ENCODE data around the gene ZNF687. TPM values are rescaled to one million over a fixed set of nuclear protein-coding genes. Genes with fewer than 3 reads are reported as not detected.

ZNF687 gene
- total and polyA plus RNA-seq, 2 of the 4 experiments (the other 2 are of a cell fraction): 5.7 to 10.8 TPM

GRCh38 chr1:151277249-151277648 is 4.8 kb upstream of the ZNF687 start:
- Histone ChIP-seq H3K9me1 (ENCODE audit: insufficient read depth, low read length) (0 out of 2 replicates have a peak, but pooled peaks cover 3% of the 10 kb centered on the region), H4K8ac (ENCODE audit: low read depth in 2 of 2, low read length in 2 of 2) (no peak overlapping the region), H2BK15ac (ENCODE audit: low read depth, low read length) (no peak overlapping the region), H3K4me2 (ENCODE audit: low read depth, low read length) (no peak overlapping the region), H3K56ac (ENCODE audit: extremely low read depth, insufficient read depth, low read length) (no peak overlapping the region), H3K14ac (replicated peaks; ENCODE audit: low read depth, low read length) (no peak overlapping the region), H3K9me3 (ENCODE audit: control insufficient read depth, insufficient read depth, low read length) (no peaks in the 10 kb centered on the region), H2AFZ (replicated peaks; ENCODE audit: low read length, poor library complexity) (no peak overlapping the region), H3K27me3 (ENCODE audit: control insufficient read depth, insufficient read depth, low read length) (no peaks in the 10 kb centered on the region), H3K79me1 (ENCODE audit: low read depth in 1 of 2, low read length in 2 of 2) (peaks cover 0 to 4% of the 10 kb centered on the region in 2 experiments; a peak in 1 of 4 replicates), H2AK5ac (ENCODE audit: low read depth, low read length) (no peak overlapping the region), H3K4me1 (ENCODE audit: control insufficient read depth, insufficient read depth, low read length) (no peaks in the 10 kb centered on the region), H4K20me1 (ENCODE audit: insufficient read depth, low read length) (no peaks in the 10 kb centered on the region; the same call in 1 of the 2 replicates), H3K4me3 (ENCODE audit: insufficient read depth, low read depth, low read length) (no peak overlapping the region), H4K91ac (ENCODE audit: insufficient read depth, low read depth, low read length) (no peak overlapping the region), H2AK9ac (replicated peaks; ENCODE audit: low read depth, low read length, poor library complexity) (no peak overlapping the region), H3K4ac (ENCODE audit: low read depth, low read length) (no peak overlapping the region), H2BK120ac (ENCODE audit: low read depth, low read length) (no peak overlapping the region), H3K36me3 (ENCODE audit: control insufficient read depth, insufficient read depth, low read length) (no peaks in the 10 kb centered on the region; the same call in 1 of the 2 replicates), H2BK20ac (ENCODE audit: low read depth, low read length) (no peak overlapping the region), H3K23ac (ENCODE audit: low read depth, low read length) (no peak overlapping the region), H3K18ac (ENCODE audit: low read depth, low read length) (no peak overlapping the region), H3K27ac (ENCODE audit: insufficient read depth, low read length) (no peak overlapping the region), H3K9ac (ENCODE audit: low read depth, low read length) (no peak overlapping the region), H4K5ac (ENCODE audit: low read depth, low read length) (no peak overlapping the region), H2BK5ac (ENCODE audit: low read depth, low read length, poor library complexity, severe bottlenecking) (no peak overlapping the region)
- in situ Hi-C loops (cut with MboI; ENCODE audit: low sequenced_read_pairs): no loop called here
- dilution Hi-C loops (cut with HindIII; ENCODE audit: low sequenced_read_pairs, unreplicated experiment): no loop called here
- ChIA-PET CTCF (no interaction called here), POLR2A (ENCODE audit: unreplicated experiment) (no interaction called here)
- BruUV-seq (replicated peaks): no TSS peak
- TF ChIP-seq POLR2A (IDR thresholded peaks at IDR 0.05; ENCODE audit: low read depth, low read length) (no peak), BHLHE40 (IDR thresholded peaks at IDR 0.05; ENCODE audit: low read depth, low read length) (no peak), RFX5 (IDR thresholded peaks at IDR 0.05; ENCODE audit: low read depth, low read length) (no peak), CHD1 (IDR thresholded peaks at IDR 0.05; ENCODE audit: low read depth, low read length) (no peak), RAD21 (IDR thresholded peaks at IDR 0.05; ENCODE audit: low read length) (no peak), SMC3 (IDR thresholded peaks at IDR 0.05; ENCODE audit: low read depth, low read length) (no peak), MAFK (IDR thresholded peaks at IDR 0.05; ENCODE audit: low read depth, low read length) (no peak), FOS (IDR thresholded peaks at IDR 0.05; ENCODE audit: low read depth, low read length) (no peak), RCOR1 (IDR thresholded peaks at IDR 0.05; ENCODE audit: insufficient replicate concordance, low read length) (no peak), MXI1 (IDR thresholded peaks at IDR 0.05; ENCODE audit: borderline replicate concordance, low read depth, low read length) (no peak), MAZ (IDR thresholded peaks at IDR 0.05; ENCODE audit: borderline replicate concordance, low read depth, low read length) (no peak), NFE2L2 (IDR thresholded peaks at IDR 0.05; ENCODE audit: low read depth, low read length) (no peak), CEBPB (IDR thresholded peaks at IDR 0.05; ENCODE audit: low read depth, low read length) (no peak)
- TF ChIP-seq, protein P1, sequence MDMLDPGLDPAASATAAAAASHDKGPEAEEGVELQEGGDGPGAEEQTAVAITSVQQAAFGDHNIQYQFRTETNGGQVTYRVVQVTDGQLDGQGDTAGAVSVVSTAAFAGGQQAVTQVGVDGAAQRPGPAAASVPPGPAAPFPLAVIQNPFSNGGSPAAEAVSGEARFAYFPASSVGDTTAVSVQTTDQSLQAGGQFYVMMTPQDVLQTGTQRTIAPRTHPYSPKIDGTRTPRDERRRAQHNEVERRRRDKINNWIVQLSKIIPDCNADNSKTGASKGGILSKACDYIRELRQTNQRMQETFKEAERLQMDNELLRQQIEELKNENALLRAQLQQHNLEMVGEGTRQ (IDR thresholded peaks at IDR 0.05; ENCODE audit: low read depth, low read length): no peak
- TF ChIP-seq, protein P2, sequence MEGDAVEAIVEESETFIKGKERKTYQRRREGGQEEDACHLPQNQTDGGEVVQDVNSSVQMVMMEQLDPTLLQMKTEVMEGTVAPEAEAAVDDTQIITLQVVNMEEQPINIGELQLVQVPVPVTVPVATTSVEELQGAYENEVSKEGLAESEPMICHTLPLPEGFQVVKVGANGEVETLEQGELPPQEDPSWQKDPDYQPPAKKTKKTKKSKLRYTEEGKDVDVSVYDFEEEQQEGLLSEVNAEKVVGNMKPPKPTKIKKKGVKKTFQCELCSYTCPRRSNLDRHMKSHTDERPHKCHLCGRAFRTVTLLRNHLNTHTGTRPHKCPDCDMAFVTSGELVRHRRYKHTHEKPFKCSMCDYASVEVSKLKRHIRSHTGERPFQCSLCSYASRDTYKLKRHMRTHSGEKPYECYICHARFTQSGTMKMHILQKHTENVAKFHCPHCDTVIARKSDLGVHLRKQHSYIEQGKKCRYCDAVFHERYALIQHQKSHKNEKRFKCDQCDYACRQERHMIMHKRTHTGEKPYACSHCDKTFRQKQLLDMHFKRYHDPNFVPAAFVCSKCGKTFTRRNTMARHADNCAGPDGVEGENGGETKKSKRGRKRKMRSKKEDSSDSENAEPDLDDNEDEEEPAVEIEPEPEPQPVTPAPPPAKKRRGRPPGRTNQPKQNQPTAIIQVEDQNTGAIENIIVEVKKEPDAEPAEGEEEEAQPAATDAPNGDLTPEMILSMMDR (conservative IDR thresholded peaks at IDR 0.05; ENCODE audit: low read depth, low read length): no peak
- TF ChIP-seq, protein P3, sequence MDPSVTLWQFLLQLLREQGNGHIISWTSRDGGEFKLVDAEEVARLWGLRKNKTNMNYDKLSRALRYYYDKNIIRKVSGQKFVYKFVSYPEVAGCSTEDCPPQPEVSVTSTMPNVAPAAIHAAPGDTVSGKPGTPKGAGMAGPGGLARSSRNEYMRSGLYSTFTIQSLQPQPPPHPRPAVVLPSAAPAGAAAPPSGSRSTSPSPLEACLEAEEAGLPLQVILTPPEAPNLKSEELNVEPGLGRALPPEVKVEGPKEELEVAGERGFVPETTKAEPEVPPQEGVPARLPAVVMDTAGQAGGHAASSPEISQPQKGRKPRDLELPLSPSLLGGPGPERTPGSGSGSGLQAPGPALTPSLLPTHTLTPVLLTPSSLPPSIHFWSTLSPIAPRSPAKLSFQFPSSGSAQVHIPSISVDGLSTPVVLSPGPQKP (IDR thresholded peaks at IDR 0.05; ENCODE audit: borderline replicate concordance, low read depth, low read length): no peak
- DNase-seq (no peak), ATAC-seq (ENCODE audit: low read depth) (no peak)
- WGBS, 2 experiments (ENCODE audit: extremely low coverage in 2 of 2, insufficient read length in 1 of 2): 79% methylated on average over 2 of the region's 2 CpGs; no CpG with 5 or more reads in 1 of the 2 experiments
- intact Hi-C loops (cut with micrococcal nuclease): no loop called here

Data from IMR-90 (cell line).